Measurements from ENCODE around the gene EPYC.
"Not testable (repeated sequence)": the region's sequence is repeated elsewhere in the genome, so short reads cannot be mapped to it uniquely, and the experiment has no call there.

The EPYC gene

DNA sequence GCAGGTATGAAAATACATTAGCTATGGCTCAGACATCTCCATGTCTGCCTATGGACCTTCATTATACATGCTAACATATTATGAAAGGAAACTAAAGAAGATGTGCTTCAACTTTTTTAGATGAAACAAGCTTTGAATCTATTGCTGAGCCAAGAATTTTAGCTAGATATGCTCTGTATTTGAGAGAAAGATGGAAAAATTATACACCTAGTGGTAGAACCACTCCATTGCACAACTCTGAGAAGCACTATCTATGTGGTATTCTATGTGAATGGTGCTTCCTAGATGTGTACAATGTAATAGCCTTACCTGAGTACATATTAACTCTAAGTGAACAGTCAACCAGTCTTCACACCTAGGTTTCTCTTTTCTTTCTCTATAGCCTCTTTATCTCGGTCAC is 17.3 kb downstream of the EPYC start:
- H3K27me3 ChIP-seq (ENCODE audit: control insufficient read depth, insufficient read depth, low read length), result no peaks in the 10 kb centered on the region
- H3K36me3 ChIP-seq (ENCODE audit: control insufficient read depth, insufficient read depth, low read length), result no peaks in the 10 kb centered on the region
- no peak overlapping the region for H3K4me3 ChIP-seq (ENCODE audit: low read length)
- H3K9ac ChIP-seq (ENCODE audit: low read length), result no peak overlapping the region
- no peaks in the 10 kb centered on the region for H3K9me3 ChIP-seq (ENCODE audit: control insufficient read depth, low read length)
- no peaks in the 10 kb centered on the region for H3K4me1 ChIP-seq (ENCODE audit: control insufficient read depth, insufficient read depth, low read length)

DNA sequence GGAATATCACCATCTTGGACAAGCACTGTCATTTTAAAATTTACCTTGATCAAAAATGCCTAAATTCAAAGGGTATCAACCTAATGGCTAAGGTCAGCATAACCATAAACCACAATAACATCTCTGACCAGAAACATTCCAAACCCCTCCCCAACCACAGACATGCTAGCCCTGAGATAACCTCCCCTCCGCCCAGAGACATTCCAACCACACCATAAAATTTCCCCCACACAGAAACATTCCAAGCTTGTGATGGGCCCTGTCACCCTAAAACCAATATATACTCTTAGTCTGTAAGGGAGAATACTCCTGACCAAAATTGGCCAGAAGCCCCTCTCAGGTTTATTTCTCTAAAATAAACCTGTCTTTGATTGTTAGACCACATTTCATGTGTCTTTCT is 17.7 kb downstream of the EPYC start:
- H3K4me1 ChIP-seq (ENCODE audit: control insufficient read depth, insufficient read depth, low read length), result no peaks in the 10 kb centered on the region

DNA sequence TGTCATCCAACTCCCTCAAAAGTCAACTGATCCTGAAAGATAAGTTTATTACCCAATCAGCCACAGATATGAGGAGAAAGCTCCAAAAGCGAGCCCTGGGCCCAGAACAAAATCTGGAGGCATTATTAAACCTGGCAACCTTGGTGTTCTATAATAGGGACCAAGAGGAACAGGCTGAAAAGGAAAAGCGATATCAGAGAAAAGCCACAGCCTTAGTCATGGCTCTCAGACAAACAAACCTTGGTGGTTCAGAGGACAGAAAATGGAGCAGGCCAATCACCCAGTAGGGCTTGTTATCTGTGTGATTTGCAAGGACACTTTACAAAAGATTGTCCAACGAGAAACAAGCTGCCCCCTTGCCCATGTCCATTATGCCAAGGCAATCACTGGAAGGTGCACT is 19.4 kb downstream of the EPYC start:
- H3K36me3 ChIP-seq (ENCODE audit: control insufficient read depth, insufficient read depth, low read length); H3K9ac ChIP-seq (ENCODE audit: low read length); H3K4me3 ChIP-seq (ENCODE audit: low read length); H3K9me3 ChIP-seq (ENCODE audit: control insufficient read depth, low read length); H3K27me3 ChIP-seq (ENCODE audit: control insufficient read depth, insufficient read depth, low read length); H3K4me1 ChIP-seq (ENCODE audit: control insufficient read depth, insufficient read depth, low read length): not testable (repeated sequence)

More for the DNA sequence above, 17.7 kb downstream of the EPYC start:
- Histone ChIP-seq H3K36me3 (ENCODE audit: control insufficient read depth, insufficient read depth, low read length) (no peaks in the 10 kb centered on the region), H3K4me3 (ENCODE audit: low read length) (no peak overlapping the region), H3K9me3 (ENCODE audit: control insufficient read depth, low read length) (no peaks in the 10 kb centered on the region), H3K9ac (ENCODE audit: low read length) (no peak overlapping the region), H3K27me3 (ENCODE audit: control insufficient read depth, insufficient read depth, low read length) (no peaks in the 10 kb centered on the region)

DNA sequence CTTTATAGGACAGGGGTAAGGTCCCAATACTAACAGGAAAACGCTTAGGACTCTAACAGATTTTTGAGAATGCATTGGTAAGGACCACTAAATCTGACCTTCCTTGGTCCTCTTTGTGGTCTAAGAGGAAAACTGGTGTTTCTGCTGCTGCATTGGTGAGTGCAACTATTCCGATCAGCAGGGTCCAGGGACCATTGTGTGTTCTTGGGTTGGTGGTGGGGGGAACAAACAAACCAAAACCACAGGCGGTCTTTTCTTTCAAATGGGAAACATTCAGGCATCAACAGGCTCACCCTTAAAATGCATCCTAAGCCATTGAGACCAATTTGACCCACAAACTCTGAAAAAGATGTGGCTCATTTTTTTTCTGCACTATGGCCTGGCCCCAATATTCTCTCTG is 20.7 kb downstream of the EPYC start:
- H3K9me3 ChIP-seq (ENCODE audit: control insufficient read depth, low read length), result no peaks in the 10 kb centered on the region
- H3K9ac ChIP-seq (ENCODE audit: low read length), result no peak overlapping the region
- no peaks in the 10 kb centered on the region for H3K27me3 ChIP-seq (ENCODE audit: control insufficient read depth, insufficient read depth, low read length)
- no peaks in the 10 kb centered on the region for H3K36me3 ChIP-seq (ENCODE audit: control insufficient read depth, insufficient read depth, low read length)
- H3K4me3 ChIP-seq (ENCODE audit: low read length), result no peak overlapping the region
- H3K4me1 ChIP-seq (ENCODE audit: control insufficient read depth, insufficient read depth, low read length), result no peaks in the 10 kb centered on the region

DNA sequence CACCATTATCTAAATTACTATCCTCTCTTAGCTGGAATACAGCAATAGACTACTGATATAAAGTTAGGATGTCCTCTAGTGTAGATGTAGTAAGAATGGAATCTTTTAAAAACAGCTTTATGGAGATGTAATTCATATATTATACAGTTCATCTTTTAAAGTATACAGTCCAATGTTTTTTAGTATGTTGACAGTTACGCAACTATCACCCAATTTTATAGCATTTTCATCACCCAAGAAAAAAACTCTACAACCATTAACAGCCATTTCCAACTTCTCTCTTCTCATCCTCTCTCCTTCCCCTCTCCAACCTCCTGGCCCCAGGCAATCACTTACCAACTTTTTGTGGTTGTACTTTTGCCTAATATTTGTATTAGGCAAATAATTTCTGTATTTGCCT is 22.6 kb downstream of the EPYC start:
- no peaks in the 10 kb centered on the region for H3K9me3 ChIP-seq (ENCODE audit: control insufficient read depth, low read length)
- no peaks in the 10 kb centered on the region for H3K4me1 ChIP-seq (ENCODE audit: control insufficient read depth, insufficient read depth, low read length)
- no peaks in the 10 kb centered on the region for H3K27me3 ChIP-seq (ENCODE audit: control insufficient read depth, insufficient read depth, low read length)
- no peak overlapping the region for H3K4me3 ChIP-seq (ENCODE audit: low read length)
- H3K9ac ChIP-seq (ENCODE audit: low read length), result no peak overlapping the region
- no peaks in the 10 kb centered on the region for H3K36me3 ChIP-seq (ENCODE audit: control insufficient read depth, insufficient read depth, low read length)

DNA sequence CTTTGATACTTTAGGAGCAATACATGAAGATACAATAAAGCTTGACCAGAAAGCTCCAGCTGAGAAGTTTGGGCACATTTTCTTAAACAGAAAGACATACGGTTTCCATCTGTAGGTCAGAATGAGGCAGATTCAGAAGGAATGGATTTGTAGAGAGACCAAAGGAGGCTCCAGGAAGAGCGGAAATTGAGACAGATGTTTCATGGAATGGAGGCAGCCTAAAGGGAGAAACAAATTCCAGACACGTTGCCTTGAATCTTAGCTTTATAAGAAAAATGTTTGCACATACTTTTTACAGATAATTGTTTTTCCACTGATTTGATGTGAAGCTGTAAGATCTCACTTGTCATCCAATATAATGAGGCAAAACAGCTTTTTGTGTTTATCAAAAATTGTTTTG is 24.8 kb downstream of the EPYC start:
- Histone ChIP-seq H3K36me3 (ENCODE audit: control insufficient read depth, insufficient read depth, low read length) (no peaks in the 10 kb centered on the region), H3K4me1 (ENCODE audit: control insufficient read depth, insufficient read depth, low read length) (no peaks in the 10 kb centered on the region), H3K9ac (ENCODE audit: low read length) (no peak overlapping the region), H3K4me3 (ENCODE audit: low read length) (no peak overlapping the region), H3K27me3 (ENCODE audit: control insufficient read depth, insufficient read depth, low read length) (no peaks in the 10 kb centered on the region), H3K9me3 (ENCODE audit: control insufficient read depth, low read length) (no peaks in the 10 kb centered on the region)

DNA sequence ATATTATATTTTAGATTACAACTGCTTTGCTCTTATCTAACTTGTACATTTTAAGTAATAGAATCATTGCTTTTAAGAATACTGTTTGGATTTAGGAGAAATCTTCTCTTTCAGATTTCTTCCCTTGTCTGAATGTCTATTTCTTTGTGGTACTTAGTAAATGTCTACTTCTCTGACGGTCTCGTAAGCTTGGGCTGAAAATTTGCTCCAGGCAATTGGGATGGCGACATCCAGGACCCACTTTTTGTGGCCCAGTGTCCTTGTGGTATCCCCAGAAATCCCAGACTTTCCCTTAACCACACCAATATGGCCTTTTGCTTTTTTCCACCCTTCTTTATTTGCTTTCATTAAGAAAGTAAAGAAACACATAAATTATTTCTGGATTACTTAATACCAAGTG is 25.8 kb downstream of the EPYC start:
- H3K9me3 ChIP-seq (ENCODE audit: control insufficient read depth, low read length), result no peaks in the 10 kb centered on the region
- no peak overlapping the region for H3K9ac ChIP-seq (ENCODE audit: low read length)
- H3K4me1 ChIP-seq (ENCODE audit: control insufficient read depth, insufficient read depth, low read length), result no peaks in the 10 kb centered on the region
- H3K36me3 ChIP-seq (ENCODE audit: control insufficient read depth, insufficient read depth, low read length), result no peaks in the 10 kb centered on the region
- no peaks in the 10 kb centered on the region for H3K27me3 ChIP-seq (ENCODE audit: control insufficient read depth, insufficient read depth, low read length)
- H3K4me3 ChIP-seq (ENCODE audit: low read length), result no peak overlapping the region

DNA sequence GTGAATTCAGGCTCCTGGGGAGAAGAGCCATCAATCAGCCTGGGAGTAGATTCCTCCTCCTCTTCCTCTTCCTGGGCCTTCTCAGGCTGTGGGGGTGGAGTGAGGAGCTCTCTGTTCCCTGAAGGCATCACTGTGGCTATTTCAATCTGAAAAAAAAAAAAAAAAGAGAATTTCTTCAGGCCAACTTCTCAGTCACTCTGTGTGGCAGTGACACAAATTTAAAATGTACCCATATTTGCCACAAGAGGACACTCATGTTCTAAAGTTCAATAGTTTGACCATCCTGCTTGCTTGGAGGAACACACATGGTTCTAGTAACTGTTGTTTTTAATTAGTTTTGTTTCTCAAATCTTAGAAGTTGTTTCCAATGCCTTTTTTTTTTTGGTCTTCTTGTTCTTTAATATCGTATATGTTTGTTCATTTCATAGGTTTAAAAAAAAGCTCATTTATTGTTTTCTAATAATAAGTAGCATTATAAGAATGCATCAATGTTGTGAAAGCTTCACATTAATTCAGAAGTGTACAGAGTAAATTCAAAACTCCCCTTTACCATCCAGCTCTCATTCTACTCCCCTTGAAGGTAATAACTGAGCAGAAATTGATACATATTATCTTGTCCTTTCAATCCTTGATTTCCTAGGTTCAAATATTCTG is 26.5 kb downstream of the EPYC start:
- H3K9me3 ChIP-seq (ENCODE audit: control insufficient read depth, low read length), result no peaks in the 10 kb centered on the region
- H3K36me3 ChIP-seq (ENCODE audit: control insufficient read depth, insufficient read depth, low read length), result no peaks in the 10 kb centered on the region
- no peaks in the 10 kb centered on the region for H3K27me3 ChIP-seq (ENCODE audit: control insufficient read depth, insufficient read depth, low read length)
- no peak overlapping the region for H3K4me3 ChIP-seq (ENCODE audit: low read length)
- no peak overlapping the region for H3K9ac ChIP-seq (ENCODE audit: low read length)
- no peaks in the 10 kb centered on the region for H3K4me1 ChIP-seq (ENCODE audit: control insufficient read depth, insufficient read depth, low read length)

DNA sequence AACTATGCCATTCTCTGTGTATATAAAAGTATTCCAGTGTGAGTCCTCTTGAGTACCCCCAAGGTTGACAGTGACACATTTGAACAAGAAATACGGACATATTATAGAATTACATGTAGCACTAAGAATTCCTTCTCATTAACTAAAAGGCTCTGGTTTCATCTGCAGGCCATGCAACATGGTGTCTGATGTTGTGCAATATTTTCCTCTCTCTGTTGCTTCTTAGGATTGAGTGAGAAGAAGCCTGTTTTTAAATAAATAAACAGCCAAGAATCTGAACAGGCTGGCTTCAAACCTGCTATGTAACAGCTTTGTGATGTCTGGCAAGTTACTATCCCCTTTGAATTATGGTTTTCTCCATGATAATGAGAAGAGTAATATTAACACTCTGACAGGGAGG is 27.5 kb downstream of the EPYC start:
- no peak overlapping the region for H3K9ac ChIP-seq (ENCODE audit: low read length)
- no peaks in the 10 kb centered on the region for H3K27me3 ChIP-seq (ENCODE audit: control insufficient read depth, insufficient read depth, low read length)
- no peak overlapping the region for H3K4me3 ChIP-seq (ENCODE audit: low read length)
- H3K36me3 ChIP-seq (ENCODE audit: control insufficient read depth, insufficient read depth, low read length), result no peaks in the 10 kb centered on the region
- no peaks in the 10 kb centered on the region for H3K4me1 ChIP-seq (ENCODE audit: control insufficient read depth, insufficient read depth, low read length)
- H3K9me3 ChIP-seq (ENCODE audit: control insufficient read depth, low read length), result no peaks in the 10 kb centered on the region

DNA sequence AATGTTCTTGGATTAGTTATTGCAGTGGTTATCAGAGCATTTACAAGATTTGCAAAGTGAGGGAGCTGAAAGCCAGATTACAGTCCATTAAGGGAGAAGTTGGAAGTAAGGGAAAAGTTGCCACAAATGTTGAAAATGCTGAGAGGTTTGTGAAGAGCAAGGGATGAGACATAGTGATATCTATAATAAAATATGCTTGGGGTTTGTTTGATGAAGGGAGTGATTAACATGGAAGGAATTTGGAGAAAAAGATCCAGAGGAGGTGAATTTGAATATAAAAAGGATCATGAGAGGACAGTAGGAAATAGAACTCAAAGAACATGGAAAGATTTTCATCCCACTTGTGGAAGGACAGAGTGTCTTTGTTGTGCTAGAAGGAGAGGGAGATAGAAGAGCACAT is 30.5 kb downstream of the EPYC start:
- Histone ChIP-seq H3K4me3 (ENCODE audit: low read length) (no peak overlapping the region), H3K36me3 (ENCODE audit: control insufficient read depth, insufficient read depth, low read length) (no peaks in the 10 kb centered on the region), H3K4me1 (ENCODE audit: control insufficient read depth, insufficient read depth, low read length) (no peaks in the 10 kb centered on the region), H3K27me3 (ENCODE audit: control insufficient read depth, insufficient read depth, low read length) (no peaks in the 10 kb centered on the region), H3K9ac (ENCODE audit: low read length) (no peak overlapping the region), H3K9me3 (ENCODE audit: control insufficient read depth, low read length) (no peaks in the 10 kb centered on the region)

DNA sequence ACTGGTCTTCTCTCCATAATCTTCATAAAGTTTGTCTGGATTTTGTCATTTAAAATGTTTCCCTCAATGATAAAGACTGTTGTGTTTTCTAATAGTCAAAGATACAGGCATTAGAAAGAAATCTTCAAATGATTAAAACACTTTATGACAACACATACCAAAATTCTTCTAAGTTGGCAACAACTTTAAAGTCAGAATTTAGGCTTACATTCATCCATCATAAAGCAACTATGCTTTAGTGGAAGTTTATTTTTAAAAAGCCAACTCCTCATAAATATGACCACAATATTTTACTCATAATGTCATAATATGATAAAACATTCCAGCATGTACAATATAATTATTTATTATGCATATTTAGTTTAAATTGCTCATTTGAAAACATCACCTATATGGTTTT is 32.5 kb downstream of the EPYC start:
- Histone ChIP-seq H3K4me3 (ENCODE audit: low read length) (no peak overlapping the region), H3K9me3 (ENCODE audit: control insufficient read depth, low read length) (no peaks in the 10 kb centered on the region), H3K27me3 (ENCODE audit: control insufficient read depth, insufficient read depth, low read length) (no peaks in the 10 kb centered on the region), H3K36me3 (ENCODE audit: control insufficient read depth, insufficient read depth, low read length) (no peaks in the 10 kb centered on the region), H3K9ac (ENCODE audit: low read length) (no peak overlapping the region), H3K4me1 (ENCODE audit: control insufficient read depth, insufficient read depth, low read length) (no peaks in the 10 kb centered on the region)

DNA sequence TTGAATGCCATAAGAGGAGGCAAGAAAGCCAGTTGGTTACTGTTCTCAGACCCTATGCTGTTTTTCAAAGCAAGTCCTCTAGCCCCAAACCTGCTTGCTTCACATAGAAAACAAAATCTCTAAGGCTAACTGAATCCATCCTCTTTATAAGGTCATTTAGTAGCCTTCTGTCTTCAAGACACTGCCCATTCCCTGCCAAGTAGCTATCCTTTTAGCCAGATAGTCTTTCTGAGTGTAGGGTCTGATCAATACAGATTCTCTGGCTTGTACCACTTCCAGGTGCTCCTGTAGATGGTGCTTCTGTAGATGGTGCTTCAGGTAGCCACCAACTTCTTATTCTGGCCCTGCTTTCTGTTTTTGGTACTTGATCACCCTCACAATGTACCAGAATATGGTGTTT is 33.9 kb downstream of the EPYC start:
- H3K9me3 ChIP-seq (ENCODE audit: control insufficient read depth, low read length), result no peaks in the 10 kb centered on the region
- no peaks in the 10 kb centered on the region for H3K4me1 ChIP-seq (ENCODE audit: control insufficient read depth, insufficient read depth, low read length)
- no peak overlapping the region for H3K9ac ChIP-seq (ENCODE audit: low read length)
- no peaks in the 10 kb centered on the region for H3K27me3 ChIP-seq (ENCODE audit: control insufficient read depth, insufficient read depth, low read length)
- H3K36me3 ChIP-seq (ENCODE audit: control insufficient read depth, insufficient read depth, low read length), result no peaks in the 10 kb centered on the region
- H3K4me3 ChIP-seq (ENCODE audit: low read length), result no peak overlapping the region

DNA sequence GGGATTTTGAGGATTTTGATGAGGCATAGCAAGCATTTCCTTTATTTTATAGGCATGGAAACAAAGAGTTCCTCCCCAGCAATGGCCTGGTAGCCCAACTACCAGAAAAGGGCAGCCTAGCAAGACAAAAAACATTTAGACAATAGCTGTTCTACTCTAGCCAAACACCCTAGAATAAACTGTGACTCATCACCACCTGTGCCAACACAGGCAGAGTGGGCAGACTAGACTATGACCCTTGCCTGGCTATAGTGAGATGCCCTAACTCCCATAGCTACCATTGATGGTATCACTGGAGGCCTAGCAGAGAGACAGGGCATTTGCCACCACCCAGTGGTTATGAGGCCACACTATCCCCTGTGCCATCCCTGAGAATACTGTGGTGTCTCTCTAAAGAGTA is 34.3 kb downstream of the EPYC start:
- Histone ChIP-seq H3K4me1 (ENCODE audit: control insufficient read depth, insufficient read depth, low read length) (no peaks in the 10 kb centered on the region), H3K36me3 (ENCODE audit: control insufficient read depth, insufficient read depth, low read length) (no peaks in the 10 kb centered on the region), H3K4me3 (ENCODE audit: low read length) (no peak overlapping the region), H3K9me3 (ENCODE audit: control insufficient read depth, low read length) (no peaks in the 10 kb centered on the region), H3K27me3 (ENCODE audit: control insufficient read depth, insufficient read depth, low read length) (no peaks in the 10 kb centered on the region), H3K9ac (ENCODE audit: low read length) (no peak overlapping the region)
